NCI-H1417 treated with DMSO at 0.1 percent for 48 hours (cell line): ENCODE results near the gene RPAP2.
"Not testable (repeated sequence)": the region's sequence is repeated elsewhere in the genome, so short reads cannot be mapped to it uniquely, and the experiment has no call there.

Source experiments
- DNase-seq: peaks from one replicate; lab custom pipeline; 2025; lab: John Stamatoyannopoulos, UW

The RPAP2 gene

DNA sequence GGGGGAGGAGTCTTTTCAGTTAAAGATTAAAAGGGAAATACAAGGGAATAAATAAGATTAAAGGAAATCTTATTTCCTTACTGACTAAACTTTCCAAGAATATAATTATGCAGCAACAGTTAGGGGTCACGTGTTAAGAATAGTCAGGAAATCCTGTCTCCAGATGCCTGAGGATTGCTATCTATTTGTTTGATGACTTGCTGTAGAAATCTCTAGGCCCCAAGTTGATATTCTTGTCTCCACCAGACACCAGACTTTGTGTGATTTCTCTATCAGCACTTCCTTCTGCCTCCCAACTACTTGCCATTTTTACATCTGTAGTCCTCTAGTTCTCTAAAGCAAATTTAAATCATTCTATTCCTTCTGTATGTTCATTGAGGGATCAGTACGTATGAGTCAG is 77.5 kb downstream of the RPAP2 start:
- DNase-seq, result no peak

DNA sequence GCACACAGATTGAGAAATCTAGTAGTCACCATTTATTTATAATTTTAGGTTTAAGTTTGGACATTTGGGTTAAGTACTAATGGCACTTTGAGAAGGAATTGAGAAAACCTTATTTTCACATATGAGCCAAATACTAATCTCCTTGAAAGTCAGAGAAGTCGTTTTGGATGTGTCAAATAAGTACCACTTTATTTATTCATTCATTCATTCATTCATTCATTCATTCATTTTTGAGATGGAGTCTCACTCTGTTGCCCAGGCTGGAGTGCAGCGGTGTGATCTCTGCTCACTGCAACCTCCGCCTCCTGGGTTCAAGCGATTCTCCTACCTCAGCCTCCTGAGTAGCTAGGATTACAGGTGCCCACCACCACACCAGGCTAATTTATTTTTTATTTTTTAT is 79.1 kb downstream of the RPAP2 start:
- not testable (repeated sequence) for DNase-seq

DNA sequence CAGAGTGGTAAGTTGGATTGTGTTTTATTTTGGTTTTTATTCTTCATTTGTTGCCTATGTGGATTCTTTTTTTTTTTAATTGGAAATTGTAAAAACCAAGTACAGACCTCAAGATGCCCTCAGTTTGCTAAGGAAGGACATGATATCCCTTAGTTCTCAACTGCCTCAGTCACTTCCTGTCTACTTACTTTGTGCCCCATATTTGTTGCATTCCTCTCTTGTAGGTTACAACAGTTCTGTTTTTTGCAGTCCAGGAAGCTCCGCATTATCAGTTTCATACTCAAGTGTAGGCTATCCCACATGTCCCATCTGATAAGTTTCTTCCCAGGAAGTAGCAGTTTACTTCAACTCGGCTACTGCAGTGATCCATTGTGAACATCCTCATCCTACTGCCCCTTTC is 82.0 kb downstream of the RPAP2 start:
- DNase-seq, result no peak

DNA sequence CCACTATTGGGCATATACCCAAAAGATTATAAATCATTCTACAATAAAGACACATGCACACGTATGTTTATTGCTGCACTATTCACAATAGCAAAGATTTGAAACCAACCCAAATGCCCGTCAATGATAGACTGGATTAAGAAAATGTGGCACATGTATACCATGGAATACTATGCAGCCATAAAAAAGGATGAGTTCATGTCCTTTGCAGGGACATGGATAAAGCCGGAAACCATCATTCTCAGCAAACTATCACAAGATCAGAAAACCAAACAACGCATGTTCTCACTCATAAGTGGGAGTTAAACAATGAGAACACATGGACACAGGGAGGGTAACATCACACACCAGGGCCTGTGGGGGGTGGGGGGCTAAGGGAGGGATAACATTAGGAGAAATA is 95.1 kb downstream of the RPAP2 start:
- DNase-seq, result not testable (repeated sequence)

DNA sequence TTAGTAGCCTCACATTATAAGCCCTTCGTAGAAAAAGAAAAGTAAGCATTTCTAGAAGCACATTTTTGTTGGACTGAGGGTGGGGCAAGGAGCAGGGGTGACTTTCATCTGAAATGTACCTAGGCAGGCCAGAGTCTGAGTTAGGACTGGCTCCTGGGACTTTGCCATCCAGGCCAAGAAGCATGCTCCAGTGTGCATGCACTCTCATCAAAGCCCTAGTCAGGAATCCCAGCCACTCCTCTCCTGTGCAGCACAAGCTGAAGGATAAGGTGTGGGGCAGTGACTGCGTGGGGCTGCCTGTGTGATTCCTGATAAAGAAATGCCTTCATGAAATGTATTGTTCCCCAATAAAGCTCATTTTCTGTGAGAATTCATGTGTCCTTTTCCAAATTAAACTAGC is 99.7 kb downstream of the RPAP2 start:
- DNase-seq, result no peak

DNA sequence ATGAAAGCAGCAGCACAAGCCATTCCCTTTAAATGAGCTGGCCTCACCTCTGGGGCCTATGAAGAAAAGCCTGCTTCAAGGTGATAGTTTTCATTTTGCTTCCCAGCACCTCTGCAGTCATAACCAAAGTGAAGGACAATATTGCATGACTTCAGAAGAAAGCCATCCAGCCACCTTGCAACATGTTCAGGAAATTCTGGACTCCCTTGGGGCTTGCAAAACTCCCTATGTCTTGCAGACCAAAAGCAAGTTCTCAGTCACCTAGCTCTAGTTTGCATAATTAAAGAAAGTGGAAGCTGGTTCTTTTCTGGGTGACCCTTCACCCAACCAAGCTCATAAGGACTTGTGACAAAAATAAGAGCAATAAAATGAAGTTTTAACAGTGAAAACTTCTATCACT is 100.2 kb downstream of the RPAP2 start:
- DNase-seq, result no peak

DNA sequence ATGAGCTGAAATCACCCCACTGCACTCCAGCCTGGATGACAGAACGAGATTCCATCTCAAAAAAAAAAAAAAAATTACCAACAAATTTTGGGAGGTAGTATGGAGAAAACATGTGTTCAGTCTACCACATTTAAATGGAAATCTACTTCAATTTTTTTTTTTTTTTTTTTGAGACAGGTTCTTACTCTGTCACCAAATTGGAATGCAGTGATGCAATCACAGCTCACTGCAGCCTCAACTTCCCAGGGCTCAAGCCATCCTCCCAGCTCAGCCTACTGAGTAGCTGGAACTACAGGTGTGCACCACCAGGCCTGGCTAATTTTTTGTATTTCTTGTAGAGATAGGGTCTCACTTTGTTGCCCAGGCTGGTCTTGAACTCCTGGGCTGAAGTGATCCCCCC is 105.8 kb downstream of the RPAP2 start:
- no peak for DNase-seq

DNA sequence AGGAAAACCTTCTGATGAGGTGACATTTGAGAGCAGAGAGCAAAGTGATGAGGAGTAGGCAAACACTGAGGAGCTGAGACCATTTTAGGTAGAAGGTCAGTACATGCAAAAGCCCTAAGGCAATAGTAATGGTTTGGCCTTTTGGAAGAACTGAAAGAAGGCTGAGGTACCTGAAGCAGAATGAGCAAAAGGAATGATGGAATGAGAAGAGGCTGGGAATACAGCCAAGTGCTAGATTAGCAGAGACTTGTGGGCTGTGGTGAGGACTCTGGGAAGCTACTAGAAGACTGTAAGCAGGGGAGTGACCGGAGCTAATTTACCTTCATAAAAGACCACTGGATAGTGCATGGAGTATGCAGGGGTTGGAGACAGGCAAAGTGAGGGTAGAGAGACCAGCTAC is 110.0 kb downstream of the RPAP2 start:
- no peak for DNase-seq

DNA sequence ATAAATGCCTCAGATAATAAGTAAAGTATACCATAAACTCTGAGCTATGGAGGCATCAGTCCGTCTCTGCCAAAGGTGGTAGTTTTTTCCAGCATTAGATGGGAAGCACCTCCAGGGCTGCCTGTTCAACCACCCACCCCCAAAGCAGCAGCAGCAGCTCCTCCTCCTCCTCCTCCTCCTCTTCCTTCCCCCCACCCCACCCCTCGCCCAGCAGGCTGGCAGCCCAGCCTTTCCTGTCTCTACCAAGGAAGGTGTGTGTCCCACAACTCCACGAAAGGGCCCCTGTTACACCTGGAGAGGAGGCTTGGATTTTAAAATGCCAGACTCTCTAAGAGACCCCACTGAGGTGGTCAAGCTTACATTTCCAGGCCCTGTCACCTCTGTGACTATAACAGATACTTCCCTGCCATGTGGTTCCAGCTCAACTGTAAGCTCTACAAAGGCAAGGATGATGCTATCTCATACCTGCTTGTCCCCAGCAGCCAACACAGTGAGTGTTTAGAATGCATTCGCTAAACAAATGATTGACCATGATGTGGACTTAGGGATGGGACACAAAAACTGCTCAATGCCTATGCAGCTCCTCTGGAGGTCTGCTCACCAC is 111.2 kb downstream of the RPAP2 start:
- no peak for DNase-seq

DNA sequence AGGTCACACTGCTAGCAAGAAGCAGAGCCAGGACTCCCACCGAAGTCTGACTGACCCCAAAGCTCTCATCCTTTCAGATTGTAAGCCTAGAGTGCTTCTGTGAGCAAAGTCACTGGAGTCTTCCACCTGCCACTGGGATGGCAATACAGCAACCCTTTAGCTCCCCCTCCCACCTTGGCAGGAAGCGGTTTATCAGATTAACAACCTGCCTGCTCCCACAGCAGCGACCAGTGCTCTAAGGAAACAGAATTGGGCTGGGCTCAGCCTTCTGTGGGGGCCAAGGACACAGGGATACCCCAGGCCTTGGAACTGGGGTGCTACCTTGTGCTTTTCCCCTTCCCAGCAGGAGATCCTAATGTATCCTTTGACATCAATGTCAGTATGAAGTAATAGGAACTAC is 111.8 kb downstream of the RPAP2 start:
- DNase-seq, result no peak

DNA sequence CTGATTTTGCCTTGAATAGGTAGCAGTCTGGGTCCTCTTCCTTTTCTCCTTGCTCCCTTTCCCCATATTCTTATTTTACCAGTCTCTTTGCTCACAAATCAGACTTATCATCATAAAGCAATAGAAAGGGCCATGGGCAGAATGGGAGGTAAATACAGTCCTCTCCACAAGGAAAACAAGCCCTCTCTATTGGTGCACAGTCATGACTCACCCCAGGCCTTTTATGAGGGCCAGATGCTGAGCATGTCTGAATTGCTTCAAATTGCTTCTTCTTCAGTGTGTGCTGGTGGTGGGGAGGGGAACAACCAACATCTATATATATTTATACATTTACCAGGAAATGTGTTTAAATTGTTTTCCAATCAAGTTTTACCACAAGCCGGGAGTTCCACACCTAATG is 112.7 kb downstream of the RPAP2 start:
- no peak for DNase-seq

DNA sequence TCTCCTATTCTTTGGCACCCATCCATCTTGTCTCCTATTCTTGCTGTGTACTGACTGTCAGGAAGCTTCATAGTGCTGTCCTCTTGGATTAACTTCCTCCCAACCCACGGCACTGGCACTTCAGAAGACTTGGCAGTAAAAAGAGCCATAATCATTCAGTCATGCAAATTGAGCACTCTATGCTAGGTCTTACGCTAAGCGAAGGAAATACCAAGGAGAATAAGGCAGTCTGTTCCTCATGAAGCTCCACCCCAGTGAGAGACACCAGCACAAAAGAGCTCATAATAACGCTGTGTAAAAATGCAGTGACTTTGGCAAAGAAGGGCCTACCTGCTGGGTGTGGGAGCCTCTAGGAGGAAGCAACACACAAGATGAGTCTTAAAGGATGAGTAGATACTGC is 120.8 kb downstream of the RPAP2 start:
- no peak for DNase-seq

DNA sequence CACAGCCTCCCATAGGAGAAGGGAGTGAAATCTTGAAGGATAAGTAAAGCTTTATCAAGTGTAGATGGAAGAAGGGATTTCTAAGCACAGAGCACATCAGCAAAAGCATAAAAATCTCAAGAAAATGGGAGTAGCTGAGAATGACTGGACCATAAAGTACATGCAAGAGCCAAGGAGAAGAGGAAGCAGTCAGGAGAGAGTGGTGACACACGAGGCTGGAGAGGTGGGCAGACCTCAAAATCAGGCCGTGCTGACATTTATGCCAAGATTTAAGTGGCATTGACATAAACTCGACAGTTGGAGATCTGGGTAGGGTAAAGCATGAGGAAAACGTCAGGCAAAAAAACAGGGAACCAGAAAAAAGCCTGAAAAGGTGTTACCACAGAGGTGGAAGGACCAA is 125.5 kb downstream of the RPAP2 start:
- DNase-seq, result no peak

DNA sequence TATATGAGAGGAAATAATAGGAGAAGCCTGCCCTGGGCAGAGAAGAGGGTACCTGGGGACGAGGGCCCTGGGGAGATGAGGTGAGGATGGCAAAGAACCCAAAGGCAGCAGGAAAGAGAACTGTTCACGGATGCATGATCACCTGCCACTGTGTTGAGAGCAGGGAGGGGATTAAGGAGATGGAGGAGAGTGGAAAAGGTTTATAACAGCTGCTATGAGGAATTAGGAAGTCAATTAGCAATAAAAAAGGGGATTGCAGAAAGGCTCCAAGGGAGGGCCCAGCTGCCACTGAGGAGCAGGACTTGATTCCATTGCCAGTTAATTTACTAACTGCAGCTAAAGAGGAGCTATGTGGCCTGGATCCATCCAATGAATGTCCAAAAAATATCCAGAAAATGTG is 126.8 kb downstream of the RPAP2 start:
- DNase-seq, result no peak

DNA sequence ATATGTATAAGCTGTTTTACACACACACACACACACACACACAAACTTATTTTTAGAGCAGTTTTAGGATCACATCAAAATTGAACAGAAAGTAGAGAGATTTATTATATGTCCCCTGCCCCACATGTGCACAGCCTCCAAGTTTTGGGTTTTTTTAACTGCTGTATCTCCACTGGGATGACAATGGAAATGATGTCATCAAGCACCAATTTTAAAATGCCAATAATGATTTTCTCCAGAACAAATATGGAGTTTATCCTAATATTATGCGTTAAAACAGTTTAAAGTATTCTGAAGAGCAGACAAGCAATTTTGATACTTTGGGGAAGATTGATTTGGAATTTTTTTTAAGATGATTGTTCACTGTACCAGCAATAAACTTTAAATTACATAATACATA is 131.2 kb downstream of the RPAP2 start:
- no peak for DNase-seq

DNA sequence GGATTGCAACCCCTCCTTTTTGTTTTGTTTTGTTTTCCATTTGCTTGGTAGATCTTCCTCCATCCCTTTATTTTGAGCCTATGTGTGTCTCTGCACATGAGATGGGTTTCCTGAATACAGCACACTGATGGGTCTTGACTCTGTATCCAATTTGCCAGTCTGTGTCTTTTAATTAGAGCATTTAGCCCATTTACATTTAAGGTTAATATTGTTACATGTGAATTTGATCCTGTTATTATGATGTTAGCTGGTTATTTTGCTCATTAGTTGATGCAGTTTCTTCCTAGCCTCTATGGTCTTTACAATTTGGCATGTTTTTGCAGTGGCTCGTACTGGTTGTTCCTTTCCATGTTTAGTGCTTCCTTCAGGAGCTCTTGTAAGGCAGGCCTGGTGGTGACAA is 135.7 kb downstream of the RPAP2 start:
- not testable (repeated sequence) for DNase-seq

DNA sequence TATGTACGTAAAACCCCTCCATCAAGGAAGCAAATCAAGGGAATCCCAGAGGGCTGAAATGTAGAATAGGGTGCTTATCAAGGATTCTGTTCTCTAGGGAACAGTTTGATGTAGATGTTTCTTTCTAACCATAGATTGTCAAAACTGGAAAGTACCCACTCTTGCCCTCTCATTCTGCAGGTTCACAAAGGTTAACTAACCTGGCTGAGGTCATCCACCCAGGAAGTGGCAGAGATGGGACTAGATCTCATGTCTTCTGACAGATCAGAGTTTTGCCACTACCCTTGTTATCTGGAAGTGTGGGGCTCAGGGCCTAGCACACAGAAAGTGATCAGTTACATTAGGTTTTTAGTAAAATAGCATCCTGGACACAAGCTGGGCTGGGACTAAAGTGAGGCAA is 140.4 kb downstream of the RPAP2 start:
- DNase-seq, result no peak

DNA sequence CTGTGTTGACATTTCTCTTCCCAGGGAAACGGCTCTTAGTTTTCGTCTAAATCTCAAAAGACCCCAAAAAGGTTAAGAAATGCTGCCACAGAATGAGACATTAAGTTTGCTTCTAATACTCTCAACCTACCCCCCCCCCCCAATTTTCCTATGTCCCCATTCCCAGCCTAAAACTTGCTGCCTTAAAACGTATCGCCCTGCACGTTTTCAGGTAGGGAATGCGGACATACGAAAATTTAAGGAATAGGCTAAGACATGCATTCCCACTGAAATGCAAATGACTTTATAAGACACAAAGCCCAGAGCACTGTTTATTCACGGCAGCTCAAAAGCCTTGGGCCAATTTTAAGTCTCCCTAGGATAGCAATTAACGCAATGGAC is 142.4 kb downstream of the RPAP2 start:
- no peak for DNase-seq

DNA sequence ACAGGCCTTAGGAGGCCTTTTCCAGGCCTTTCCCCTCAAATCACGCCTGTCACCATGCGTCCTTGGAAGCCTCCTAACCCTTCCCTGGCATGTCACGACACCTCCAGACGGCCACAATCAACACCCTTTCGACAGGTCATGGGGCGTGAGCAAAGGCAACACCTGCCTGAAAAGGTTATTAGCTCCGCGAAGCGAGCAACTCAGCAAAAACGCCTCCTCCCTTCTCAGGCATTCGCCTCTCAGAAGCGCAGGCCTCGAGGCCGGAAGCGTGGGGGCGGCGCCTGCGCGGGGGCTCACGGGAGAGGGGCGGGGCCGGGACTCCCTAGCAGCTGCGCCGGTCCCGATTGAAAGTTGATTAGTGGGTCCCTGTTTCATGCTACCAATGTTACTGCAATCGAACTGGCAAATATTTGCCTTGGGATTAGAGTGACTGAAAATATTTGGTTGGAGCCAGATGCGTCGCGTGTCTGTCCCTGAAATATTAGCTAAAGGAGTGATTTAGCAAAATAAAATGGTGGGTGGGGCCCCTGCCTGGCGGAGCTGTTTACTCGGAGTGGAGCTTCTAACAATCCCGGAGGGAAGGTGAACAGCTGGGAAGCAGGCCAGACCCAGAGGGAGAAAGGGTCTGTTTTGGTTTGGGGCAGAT is 143.0 kb downstream of the RPAP2 start:
- DNase-seq, result peak; percentile 70

DNA sequence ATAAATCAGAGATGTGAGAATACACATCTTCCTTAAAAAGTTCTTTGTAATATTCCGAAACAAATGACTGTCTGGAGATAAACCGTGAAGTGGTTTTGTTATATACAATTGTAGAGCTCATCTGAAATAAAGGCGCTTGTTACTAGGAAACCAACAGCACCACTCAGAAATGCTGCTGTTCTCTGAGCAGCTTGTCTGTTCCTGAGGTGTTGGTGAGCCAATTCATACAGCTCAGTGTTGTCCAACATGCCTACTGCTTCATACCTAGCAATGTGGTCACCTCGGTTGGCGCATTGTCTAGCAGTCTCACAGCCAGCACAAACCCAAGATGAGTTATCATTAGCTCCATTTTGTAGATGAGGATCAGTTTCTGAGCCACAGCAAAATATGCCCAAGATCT is 143.5 kb downstream of the RPAP2 start:
- peak; percentile 69 for DNase-seq

DNA sequence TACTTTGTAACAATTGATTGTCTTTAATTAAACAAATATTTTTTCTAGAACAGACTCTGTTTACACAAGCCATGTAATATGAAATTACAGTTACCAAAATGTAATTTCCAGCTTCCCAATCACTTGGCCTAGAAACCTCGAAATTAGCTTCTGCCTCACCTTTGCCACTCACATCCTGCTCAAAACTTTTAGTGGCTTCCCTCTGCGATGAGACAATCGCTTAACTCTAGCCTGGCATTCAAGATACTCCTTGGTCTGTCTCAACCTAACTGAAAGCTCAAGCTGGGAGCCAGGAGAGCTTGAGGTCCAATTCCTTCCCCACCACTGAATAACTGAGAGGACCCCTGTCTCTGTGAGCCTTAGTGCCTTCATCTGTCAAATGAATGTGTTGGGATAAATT is 145.0 kb downstream of the RPAP2 start:
- DNase-seq, result no peak

DNA sequence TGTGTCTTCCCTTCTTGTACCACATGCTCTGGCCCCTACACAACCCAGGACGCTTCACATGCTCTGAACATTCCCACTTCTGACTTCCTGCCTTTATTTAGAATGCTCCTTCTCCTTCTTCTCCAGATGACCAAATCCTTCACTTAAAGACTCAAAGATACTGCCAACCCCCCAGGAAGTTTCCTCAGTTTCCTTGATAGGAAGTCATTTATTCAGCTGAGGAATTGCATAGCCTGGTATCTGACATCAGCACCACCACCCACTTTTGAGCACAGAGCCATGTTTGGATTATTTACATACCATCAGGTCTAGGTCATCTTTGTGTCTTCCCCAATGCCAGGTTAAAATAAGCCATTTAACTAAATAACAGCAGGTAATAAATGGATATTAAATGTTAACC is 145.5 kb downstream of the RPAP2 start:
- no peak for DNase-seq

DNA sequence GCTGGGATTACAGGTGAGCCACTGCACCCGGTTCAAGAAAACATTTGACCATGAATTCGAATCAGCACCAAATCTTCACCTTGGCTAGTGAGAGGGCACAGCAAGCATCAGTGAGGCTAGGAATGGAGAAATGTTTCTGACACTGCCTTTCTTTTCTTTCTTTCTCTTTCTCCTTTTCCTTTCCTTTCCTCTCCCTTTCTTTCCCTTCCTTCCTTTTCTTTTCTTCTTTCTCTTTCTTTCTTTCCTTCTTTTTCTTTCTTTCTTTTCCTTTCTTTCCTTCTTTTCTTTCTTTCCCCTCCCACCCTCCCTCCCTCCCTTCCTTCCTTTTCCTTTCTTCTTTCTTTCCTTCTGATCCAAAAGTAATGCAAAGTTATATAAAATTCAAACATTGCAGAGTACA is 147.0 kb downstream of the RPAP2 start:
- DNase-seq, result no peak

DNA sequence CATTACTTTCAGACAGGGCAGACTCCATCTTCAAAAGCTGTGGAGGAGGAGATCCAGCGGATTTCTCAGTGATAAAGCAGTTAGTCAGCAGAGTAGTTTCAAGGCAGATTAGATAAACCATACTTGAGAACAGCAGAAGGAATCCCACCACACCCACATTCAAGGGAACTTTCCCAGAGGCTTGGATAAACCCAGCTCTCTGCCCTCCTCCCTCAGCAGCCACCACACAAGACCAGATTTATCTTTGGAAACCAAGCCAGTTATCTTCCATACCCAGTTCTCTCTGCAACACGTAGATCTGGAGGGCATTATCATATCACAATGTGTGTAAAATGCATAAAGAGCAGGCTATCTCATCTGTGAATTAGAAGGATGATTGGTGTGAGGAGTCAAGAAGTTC is 147.7 kb downstream of the RPAP2 start:
- DNase-seq, result no peak
